Chondrocyte (in vitro differentiated cells): Measurements from ENCODE around the gene ZNF124. TPM values are rescaled to one million over a fixed set of nuclear protein-coding genes. Genes with fewer than 3 reads are reported as not detected.

ENCODE experiments used
- DNase-seq: peaks from one replicate; pipeline ENCODE4 v3.0.0; 2021; ENCODE audit warnings: mixed read lengths, low spot score
- H3K27ac Mint-ChIP-seq: one replicate; pipeline ENCODE4 v1.8.0; 2021; ENCODE audit warnings: mild to moderate bottlenecking, moderate library complexity, mixed read lengths; ENCODE audit not compliant: unreplicated experiment
- H3K27me3 Mint-ChIP-seq: 2 replicates; pipeline ENCODE4 v1.8.0; 2021; ENCODE audit warnings: low read depth, mixed read lengths
- H3K36me3 Mint-ChIP-seq: 2 replicates; pipeline ENCODE4 v1.8.0; 2021; ENCODE audit warnings: low read depth, mixed read lengths
- H3K4me1 Mint-ChIP-seq: 2 replicates; pipeline ENCODE4 v1.8.0; 2021; ENCODE audit warnings: low read depth, mild to moderate bottlenecking, mixed read lengths
- H3K4me3 Mint-ChIP-seq: one replicate; pipeline ENCODE4 v1.8.0; 2021; ENCODE audit warnings: mild to moderate bottlenecking, moderate library complexity, mixed read lengths; ENCODE audit not compliant: unreplicated experiment
- H3K9me3 Mint-ChIP-seq: 2 replicates; pipeline ENCODE4 v1.8.0; 2021; ENCODE audit warnings: low read depth, mixed read lengths
- total RNA-seq: library from RNA; stranded (reverse); gene quantifications from 3 replicates; pipeline ENCODE4 v1.2.1, GENCODE V29; 2021
- TF ChIP-seq, protein P1 (sequence below): fragments of 200-600 bp; sonication (generic); IDR thresholded peaks from 2 replicates; pipeline ENCODE4 v1.5.0; 2021; ENCODE audit warnings: antibody characterized with exemption, mild to moderate bottlenecking, moderate library complexity

The ZNF124 gene
- total RNA-seq, 1 donor from 2014 or later: 19.3 TPM

DNA sequence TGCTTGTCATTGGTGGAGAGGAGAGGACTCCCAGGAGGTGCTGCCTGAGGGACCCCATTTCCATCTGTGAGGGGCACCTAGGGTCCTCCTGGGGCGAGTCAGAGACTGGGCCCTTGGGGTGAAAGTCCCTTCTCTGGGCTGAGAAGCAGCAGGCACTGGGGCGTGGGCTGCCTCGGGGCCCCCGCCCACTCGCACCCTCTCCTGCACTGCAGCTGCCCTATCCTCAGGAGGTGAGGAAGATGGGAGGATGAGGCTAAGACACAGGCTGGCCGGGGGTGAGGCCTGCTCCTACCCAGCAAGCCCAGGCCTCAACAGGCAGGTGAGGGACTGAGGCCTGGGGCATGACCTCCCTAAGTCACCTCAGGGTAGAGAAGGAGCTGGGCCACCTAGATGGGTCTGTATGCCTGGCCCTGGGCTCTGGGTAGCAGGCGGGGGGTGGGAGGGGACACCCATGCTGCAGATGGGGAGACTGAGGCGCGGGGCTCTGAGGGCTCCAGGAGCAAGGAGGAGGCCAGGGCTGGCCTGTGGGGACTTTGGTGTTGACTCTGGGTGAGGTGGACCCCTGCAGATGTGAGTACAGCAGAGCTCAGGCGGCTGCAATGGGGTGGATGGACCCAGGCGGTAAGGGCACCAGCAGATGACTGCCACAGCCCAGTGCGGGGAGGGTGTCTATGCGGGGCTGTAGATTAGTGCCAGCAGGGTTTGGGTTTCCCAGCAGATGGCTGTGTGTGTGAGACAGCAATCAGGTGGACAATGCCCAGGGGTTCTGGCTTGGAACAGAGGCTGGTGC lies 57.3 kb downstream of the ZNF124 start:
- no peak for DNase-seq
- no peaks in the 10 kb centered on the region for H3K9me3 Mint-ChIP-seq
- H3K4me3 Mint-ChIP-seq: no peak overlapping the region
- H3K36me3 Mint-ChIP-seq: no peaks in the 10 kb centered on the region
- TF ChIP-seq, protein P1, sequence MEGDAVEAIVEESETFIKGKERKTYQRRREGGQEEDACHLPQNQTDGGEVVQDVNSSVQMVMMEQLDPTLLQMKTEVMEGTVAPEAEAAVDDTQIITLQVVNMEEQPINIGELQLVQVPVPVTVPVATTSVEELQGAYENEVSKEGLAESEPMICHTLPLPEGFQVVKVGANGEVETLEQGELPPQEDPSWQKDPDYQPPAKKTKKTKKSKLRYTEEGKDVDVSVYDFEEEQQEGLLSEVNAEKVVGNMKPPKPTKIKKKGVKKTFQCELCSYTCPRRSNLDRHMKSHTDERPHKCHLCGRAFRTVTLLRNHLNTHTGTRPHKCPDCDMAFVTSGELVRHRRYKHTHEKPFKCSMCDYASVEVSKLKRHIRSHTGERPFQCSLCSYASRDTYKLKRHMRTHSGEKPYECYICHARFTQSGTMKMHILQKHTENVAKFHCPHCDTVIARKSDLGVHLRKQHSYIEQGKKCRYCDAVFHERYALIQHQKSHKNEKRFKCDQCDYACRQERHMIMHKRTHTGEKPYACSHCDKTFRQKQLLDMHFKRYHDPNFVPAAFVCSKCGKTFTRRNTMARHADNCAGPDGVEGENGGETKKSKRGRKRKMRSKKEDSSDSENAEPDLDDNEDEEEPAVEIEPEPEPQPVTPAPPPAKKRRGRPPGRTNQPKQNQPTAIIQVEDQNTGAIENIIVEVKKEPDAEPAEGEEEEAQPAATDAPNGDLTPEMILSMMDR: no peak
- peaks cover 9% of the 10 kb centered on the region for H3K4me1 Mint-ChIP-seq
- peak overlapping the region; percentile 61 for H3K27ac Mint-ChIP-seq
- no peaks in the 10 kb centered on the region for H3K27me3 Mint-ChIP-seq

DNA sequence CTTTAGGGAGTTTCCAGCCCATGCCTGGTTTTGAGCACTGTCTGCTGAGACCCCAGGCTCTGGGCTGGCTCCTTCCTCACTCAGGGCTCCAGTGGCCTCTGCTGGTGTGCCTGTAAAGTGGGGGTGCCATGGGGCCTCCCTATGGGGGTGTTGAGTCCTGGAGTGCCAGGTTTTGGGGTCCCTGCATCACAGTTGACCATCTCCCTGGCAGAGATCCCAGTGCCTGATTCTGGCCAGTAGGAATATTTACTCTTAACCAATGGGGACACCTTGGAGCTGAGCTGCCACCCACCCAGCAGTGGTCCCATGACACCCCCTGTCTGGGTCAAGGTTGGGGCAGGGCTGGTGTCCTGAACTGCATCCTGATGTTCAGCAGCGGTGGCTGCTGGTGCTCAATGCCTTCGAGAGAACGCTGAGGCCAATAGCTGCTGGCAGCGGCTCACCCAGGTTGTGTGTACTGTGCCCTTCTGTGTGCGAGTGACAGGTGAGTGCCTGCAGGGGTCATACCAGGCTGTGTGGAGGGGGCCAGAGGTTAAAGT lies 58.0 kb downstream of the ZNF124 start:
- Mint-ChIP-seq H3K9me3 (no peaks in the 10 kb centered on the region), H3K4me1 (peaks cover 9% of the 10 kb centered on the region), H3K4me3 (no peak overlapping the region), H3K27me3 (no peaks in the 10 kb centered on the region), H3K27ac (no peak overlapping the region), H3K36me3 (no peaks in the 10 kb centered on the region)
- TF ChIP-seq, protein P1: no peak
- no peak for DNase-seq

DNA sequence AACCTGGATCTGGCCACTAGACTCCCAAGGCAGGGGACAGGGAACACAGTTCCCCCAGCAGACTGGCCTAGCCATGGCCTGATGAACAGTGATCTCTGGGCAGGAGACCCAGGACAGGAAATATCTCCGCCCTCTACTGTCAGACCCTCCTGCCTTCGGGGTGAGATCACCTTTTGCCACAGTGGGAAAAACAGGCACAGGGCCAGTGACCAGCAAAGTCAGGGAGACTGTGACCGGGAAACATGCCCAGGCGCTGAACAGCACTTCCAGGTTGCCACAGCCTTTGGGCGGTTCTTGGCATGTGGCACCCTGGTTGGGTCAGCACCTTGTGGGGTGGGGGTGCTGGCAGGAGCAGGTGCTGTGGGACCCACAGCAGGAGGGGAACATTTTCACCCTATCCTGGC lies 58.7 kb downstream of the ZNF124 start:
- TF ChIP-seq, protein P1: no peak
- Mint-ChIP-seq H3K4me1 (peaks cover 9% of the 10 kb centered on the region), H3K36me3 (peaks cover 2% of the 10 kb centered on the region), H3K9me3 (no peaks in the 10 kb centered on the region), H3K27me3 (no peaks in the 10 kb centered on the region), H3K4me3 (no peak overlapping the region), H3K27ac (no peak overlapping the region)
- no peak for DNase-seq

DNA sequence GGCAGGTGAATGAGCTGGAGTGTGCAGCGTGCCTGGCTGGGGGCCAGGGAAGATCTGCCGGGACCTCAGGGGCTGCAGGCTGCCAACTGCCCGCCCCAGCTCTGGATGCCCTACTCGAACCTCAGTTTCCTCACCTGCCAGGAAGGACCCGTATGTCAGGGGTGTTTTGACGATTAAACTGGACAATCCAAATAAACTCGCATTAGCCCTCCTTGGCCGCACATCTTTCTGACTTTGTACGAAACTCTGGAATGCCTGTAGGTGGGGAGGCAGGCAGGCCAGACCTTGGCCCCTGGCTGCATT lies 59.4 kb downstream of the ZNF124 start:
- peaks cover 2% of the 10 kb centered on the region for H3K36me3 Mint-ChIP-seq
- H3K27me3 Mint-ChIP-seq: no peaks in the 10 kb centered on the region
- TF ChIP-seq, protein P1: no peak
- peaks cover 9% of the 10 kb centered on the region for H3K4me1 Mint-ChIP-seq
- no peaks in the 10 kb centered on the region for H3K9me3 Mint-ChIP-seq
- H3K4me3 Mint-ChIP-seq: peak overlapping the region; percentile 51
- no peak overlapping the region for H3K27ac Mint-ChIP-seq
- DNase-seq: no peak

DNA sequence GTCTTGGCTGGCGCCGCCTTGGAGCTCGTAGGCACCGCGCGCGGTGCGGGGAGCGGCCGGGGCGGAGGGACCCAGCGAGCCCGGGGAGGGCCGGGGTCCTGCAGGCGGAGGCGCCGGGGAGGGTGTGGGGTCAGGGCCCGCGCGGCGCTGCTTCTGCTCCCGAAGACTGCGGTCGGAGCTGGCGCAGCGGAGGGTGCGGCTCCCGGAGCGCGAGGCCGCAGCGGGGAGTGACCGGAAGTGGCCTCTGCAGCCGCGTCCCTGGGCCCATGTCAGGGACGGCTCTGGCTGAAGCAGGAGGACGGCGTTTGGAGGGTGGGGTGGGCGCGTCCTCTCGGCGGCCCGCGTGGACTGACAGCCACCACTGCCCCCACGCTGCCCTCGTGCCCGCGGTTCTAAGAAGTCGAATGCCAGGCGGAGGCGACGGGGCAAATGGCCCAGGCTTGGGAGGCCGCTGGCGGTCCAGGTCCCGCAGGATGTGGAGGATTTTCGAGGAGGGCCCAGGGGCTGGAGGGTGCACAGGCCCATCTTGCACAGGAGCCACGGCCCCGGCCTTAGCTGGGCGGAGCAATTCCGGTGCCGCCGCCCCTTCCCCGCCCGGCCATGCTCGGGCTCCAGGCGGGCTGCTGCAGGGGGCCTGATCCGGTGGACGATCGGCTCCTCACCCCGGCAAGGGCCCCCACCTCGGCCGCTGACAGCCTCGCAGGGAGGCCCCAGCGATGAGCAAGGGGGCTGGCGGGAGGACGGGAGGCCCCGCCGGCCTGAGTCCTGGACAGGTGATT lies 59.9 kb downstream of the ZNF124 start:
- TF ChIP-seq, protein P1: no peak
- DNase-seq: no peak
- Mint-ChIP-seq H3K27me3 (no peaks in the 10 kb centered on the region), H3K4me3 (peak overlapping the region; percentile 77), H3K4me1 (peaks cover 9% of the 10 kb centered on the region), H3K36me3 (peaks cover 2% of the 10 kb centered on the region), H3K27ac (peak overlapping the region; percentile 70), H3K9me3 (no peaks in the 10 kb centered on the region)
